ENCODE measurements around the gene AK1. TPM values are rescaled to one million over a fixed set of nuclear protein-coding genes. Genes with fewer than 3 reads are reported as not detected.

AK1 gene
- total and polyA plus RNA-seq, 9 of the 15 experiments (the other 6 are each of a cell fraction or from before 2014, with no cell fraction given), result 10.1 to 71.8 (median 39.0) TPM

DNA sequence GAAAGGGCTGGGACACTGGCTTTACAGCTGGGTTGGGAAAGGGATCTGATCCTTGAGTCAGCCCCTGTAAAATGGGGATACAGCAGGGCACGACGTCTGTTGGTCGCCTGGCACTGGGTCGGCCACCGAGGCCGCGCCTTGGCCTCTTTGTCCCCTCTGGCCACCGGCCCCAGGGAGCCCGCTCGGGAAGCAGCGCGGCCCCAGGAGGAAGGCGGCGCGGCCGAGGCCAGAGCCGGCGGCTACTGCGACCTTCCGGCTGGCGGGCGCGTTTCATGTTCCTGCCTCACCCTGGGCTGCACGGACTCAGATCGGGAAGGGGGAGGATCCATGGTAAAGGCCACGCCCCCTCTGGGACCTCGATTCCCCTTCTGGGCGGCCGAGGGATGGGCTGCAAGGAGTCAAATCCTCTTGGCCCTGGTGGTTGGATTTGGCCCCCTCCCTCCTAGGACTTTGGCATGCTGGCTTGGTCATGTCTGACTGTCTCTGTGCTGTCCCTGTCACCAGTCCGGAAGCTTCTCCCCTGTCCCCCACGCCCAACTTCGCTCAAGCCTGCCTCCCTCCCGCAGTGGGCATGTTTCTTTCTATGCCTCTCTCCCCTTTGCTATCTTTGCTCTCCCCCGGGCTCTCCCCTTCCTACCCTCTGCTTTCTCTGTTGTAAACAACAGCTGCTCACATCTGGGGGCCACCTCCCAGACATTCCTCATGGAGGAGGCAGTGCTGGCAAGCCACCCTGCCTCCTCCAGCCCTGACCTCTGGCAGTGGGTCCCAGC, 49.0 kb downstream of the AK1 start (continued):
- TF ChIP-seq MAZ (CRISPR knock-in tag; conservative IDR thresholded peaks at IDR 0.05 in 1 of 2, IDR thresholded peaks at IDR 0.05 in 1 of 2), result peak; percentile 72 to 80; a peak in 3 of 4 replicates
- no peak for TF ChIP-seq E2F3 (CRISPR knock-in tag; IDR thresholded peaks at IDR 0.05)
- no peak for TF ChIP-seq DACH1 (IDR thresholded peaks at IDR 0.05; ENCODE audit: partially characterized antibody)
- 0 out of 2 replicates have a peak, but pooled peaks have one; percentile 46 for TF ChIP-seq NR4A1 (CRISPR knock-in tag; IDR thresholded peaks at IDR 0.05)
- 0 out of 2 replicates have a peak, but pooled peaks have one; percentile 40 for TF ChIP-seq NR4A1 (tag; IDR thresholded peaks at IDR 0.05)
- TF ChIP-seq ZNF717 (CRISPR knock-in tag; IDR thresholded peaks at IDR 0.05), result no peak
- no peak for TF ChIP-seq ATF1 (CRISPR knock-in tag; IDR thresholded peaks at IDR 0.05)
- TF ChIP-seq ATF1 (tag; IDR thresholded peaks at IDR 0.05), result peak; percentile 40; the same call in 1 of the 2 replicates
- TF ChIP-seq LCOR (CRISPR knock-in tag; IDR thresholded peaks at IDR 0.05), result no peak
- 0 out of 2 replicates have a peak, but pooled peaks have one; percentile 37 for TF ChIP-seq HLTF (IDR thresholded peaks at IDR 0.05)
- no peak for TF ChIP-seq COPS2 (conservative IDR thresholded peaks at IDR 0.05)
- TF ChIP-seq, protein P1, sequence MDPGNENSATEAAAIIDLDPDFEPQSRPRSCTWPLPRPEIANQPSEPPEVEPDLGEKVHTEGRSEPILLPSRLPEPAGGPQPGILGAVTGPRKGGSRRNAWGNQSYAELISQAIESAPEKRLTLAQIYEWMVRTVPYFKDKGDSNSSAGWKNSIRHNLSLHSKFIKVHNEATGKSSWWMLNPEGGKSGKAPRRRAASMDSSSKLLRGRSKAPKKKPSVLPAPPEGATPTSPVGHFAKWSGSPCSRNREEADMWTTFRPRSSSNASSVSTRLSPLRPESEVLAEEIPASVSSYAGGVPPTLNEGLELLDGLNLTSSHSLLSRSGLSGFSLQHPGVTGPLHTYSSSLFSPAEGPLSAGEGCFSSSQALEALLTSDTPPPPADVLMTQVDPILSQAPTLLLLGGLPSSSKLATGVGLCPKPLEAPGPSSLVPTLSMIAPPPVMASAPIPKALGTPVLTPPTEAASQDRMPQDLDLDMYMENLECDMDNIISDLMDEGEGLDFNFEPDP (CRISPR knock-in tag; IDR thresholded peaks at IDR 0.05), result 0 out of 2 replicates have a peak, but pooled peaks have one; percentile 10
- TF ChIP-seq, protein P2, sequence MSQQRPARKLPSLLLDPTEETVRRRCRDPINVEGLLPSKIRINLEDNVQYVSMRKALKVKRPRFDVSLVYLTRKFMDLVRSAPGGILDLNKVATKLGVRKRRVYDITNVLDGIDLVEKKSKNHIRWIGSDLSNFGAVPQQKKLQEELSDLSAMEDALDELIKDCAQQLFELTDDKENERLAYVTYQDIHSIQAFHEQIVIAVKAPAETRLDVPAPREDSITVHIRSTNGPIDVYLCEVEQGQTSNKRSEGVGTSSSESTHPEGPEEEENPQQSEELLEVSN (IDR thresholded peaks at IDR 0.05; ENCODE audit: borderline replicate concordance in 1 of 2, extremely low read depth in 1 of 2, insufficient read depth in 1 of 2, insufficient read length in 1 of 2, low read depth in 1 of 2, low read length in 1 of 2, poor library complexity in 1 of 2, severe bottlenecking in 1 of 2), result peak; percentile 60 to 65
- TF ChIP-seq ZSCAN32 (CRISPR knock-in tag; IDR thresholded peaks at IDR 0.05), result no peak
- TF ChIP-seq STAT5A (IDR thresholded peaks at IDR 0.05; ENCODE audit: borderline replicate concordance, low read length), result no peak
- TF ChIP-seq KDM5B (IDR thresholded peaks at IDR 0.05; ENCODE audit: insufficient replicate concordance, low read depth, low read length), result peak; percentile 97
- TF ChIP-seq, protein P3, sequence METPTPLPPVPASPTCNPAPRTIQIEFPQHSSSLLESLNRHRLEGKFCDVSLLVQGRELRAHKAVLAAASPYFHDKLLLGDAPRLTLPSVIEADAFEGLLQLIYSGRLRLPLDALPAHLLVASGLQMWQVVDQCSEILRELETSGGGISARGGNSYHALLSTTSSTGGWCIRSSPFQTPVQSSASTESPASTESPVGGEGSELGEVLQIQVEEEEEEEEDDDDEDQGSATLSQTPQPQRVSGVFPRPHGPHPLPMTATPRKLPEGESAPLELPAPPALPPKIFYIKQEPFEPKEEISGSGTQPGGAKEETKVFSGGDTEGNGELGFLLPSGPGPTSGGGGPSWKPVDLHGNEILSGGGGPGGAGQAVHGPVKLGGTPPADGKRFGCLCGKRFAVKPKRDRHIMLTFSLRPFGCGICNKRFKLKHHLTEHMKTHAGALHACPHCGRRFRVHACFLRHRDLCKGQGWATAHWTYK (CRISPR knock-in tag; IDR thresholded peaks at IDR 0.05), result peak; percentile 75; the same call in 1 of the 2 replicates
- TF ChIP-seq, protein P4, sequence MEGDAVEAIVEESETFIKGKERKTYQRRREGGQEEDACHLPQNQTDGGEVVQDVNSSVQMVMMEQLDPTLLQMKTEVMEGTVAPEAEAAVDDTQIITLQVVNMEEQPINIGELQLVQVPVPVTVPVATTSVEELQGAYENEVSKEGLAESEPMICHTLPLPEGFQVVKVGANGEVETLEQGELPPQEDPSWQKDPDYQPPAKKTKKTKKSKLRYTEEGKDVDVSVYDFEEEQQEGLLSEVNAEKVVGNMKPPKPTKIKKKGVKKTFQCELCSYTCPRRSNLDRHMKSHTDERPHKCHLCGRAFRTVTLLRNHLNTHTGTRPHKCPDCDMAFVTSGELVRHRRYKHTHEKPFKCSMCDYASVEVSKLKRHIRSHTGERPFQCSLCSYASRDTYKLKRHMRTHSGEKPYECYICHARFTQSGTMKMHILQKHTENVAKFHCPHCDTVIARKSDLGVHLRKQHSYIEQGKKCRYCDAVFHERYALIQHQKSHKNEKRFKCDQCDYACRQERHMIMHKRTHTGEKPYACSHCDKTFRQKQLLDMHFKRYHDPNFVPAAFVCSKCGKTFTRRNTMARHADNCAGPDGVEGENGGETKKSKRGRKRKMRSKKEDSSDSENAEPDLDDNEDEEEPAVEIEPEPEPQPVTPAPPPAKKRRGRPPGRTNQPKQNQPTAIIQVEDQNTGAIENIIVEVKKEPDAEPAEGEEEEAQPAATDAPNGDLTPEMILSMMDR (IDR thresholded peaks at IDR 0.05 in 2 of 3, conservative IDR thresholded peaks at IDR 0.05 in 1 of 3; ENCODE audit: insufficient read depth in 2 of 3, low read depth in 1 of 3, low read length in 3 of 3), result peak in 2 of 3 experiments; percentile 39 to 52; a peak in 4 of 6 replicates
- TF ChIP-seq GABPB1 (CRISPR knock-in tag; IDR thresholded peaks at IDR 0.05), result peak; percentile 67
- TF ChIP-seq ZFX (CRISPR knock-in tag; IDR thresholded peaks at IDR 0.05), result peak; percentile 89
- peak; percentile 99 for TF ChIP-seq RBFOX2 (IDR thresholded peaks at IDR 0.05; ENCODE audit: low read depth, low read length)
- TF ChIP-seq FOXP1 (CRISPR knock-in tag; IDR thresholded peaks at IDR 0.05), result peak; percentile 80; the same call in 1 of the 2 replicates
